H9 (cell line): Measurements from ENCODE around the gene COL23A1. TPM values are rescaled to one million over a fixed set of nuclear protein-coding genes. Genes with fewer than 3 reads are reported as not detected.

Experiments
- DNase-seq: peaks from one replicate; pipeline ENCODE4 v3.0.0-alpha.2; 2017
- H2AFZ ChIP-seq: one replicate; pipeline ENCODE4 v1.6.1; 2013; ENCODE audit warnings: mild to moderate bottlenecking, low read length, control low read depth, moderate library complexity
- H2AK5ac ChIP-seq: 2 replicates; pipeline ENCODE4 v1.6.1; 2013; ENCODE audit warnings: low read length, control low read depth, mixed read lengths; ENCODE audit not compliant: insufficient read length
- H2BK120ac ChIP-seq: one replicate; pipeline ENCODE4 v1.6.1; 2013; ENCODE audit warnings: low read depth, mild to moderate bottlenecking, low read length, control low read depth, inconsistent platforms; ENCODE audit not compliant: poor library complexity, severe bottlenecking
- H2BK12ac ChIP-seq: 2 replicates; pipeline ENCODE4 v1.6.1; 2013; ENCODE audit warnings: low read length, control low read depth, mixed read lengths, low read depth; ENCODE audit not compliant: insufficient read length
- H2BK15ac ChIP-seq: 2 replicates; pipeline ENCODE4 v1.6.1; 2013; ENCODE audit warnings: low read depth, low read length, control low read depth
- H2BK20ac ChIP-seq: one replicate; pipeline ENCODE4 v1.6.1; 2013; ENCODE audit warnings: low read depth, mild to moderate bottlenecking, low read length, control low read depth, inconsistent platforms; ENCODE audit not compliant: poor library complexity, severe bottlenecking
- H2BK5ac ChIP-seq: 2 replicates; pipeline ENCODE4 v1.6.1; 2013; ENCODE audit warnings: low read length, control low read depth, mixed read lengths; ENCODE audit not compliant: insufficient read length
- H3K14ac ChIP-seq: 2 replicates; pipeline ENCODE4 v1.6.1; 2013; ENCODE audit warnings: low read length, control low read depth; ENCODE audit not compliant: insufficient read depth
- H3K18ac ChIP-seq: 2 replicates; pipeline ENCODE4 v1.6.1; 2013; ENCODE audit warnings: low read depth, mild to moderate bottlenecking, mixed read lengths, low read length, control low read depth; ENCODE audit not compliant: insufficient read length
- H3K23ac ChIP-seq: 2 replicates; pipeline ENCODE4 v1.6.1; 2013; ENCODE audit warnings: low read length, control low read depth, mixed read lengths, low read depth; ENCODE audit not compliant: insufficient read length
- H3K23me2 ChIP-seq: 2 replicates; pipeline ENCODE4 v1.6.1; 2013; ENCODE audit warnings: low read depth, mild to moderate bottlenecking, mixed read lengths, low read length, control low read depth; ENCODE audit not compliant: insufficient read length, poor library complexity, severe bottlenecking
- H3K27ac ChIP-seq: 2 replicates; pipeline ENCODE4 v1.5.1; 2013; ENCODE audit warnings: low read length, control low read depth, mixed read lengths, low read depth; ENCODE audit not compliant: insufficient read length
- H3K27me3 ChIP-seq: 2 replicates; pipeline ENCODE4 v1.6.1; 2013; ENCODE audit warnings: low read length, control low read depth, inconsistent platforms; ENCODE audit not compliant: insufficient read depth
- H3K4ac ChIP-seq: 2 replicates; pipeline ENCODE4 v1.6.1; 2013; ENCODE audit warnings: low read depth, mild to moderate bottlenecking, control low read depth, inconsistent platforms, low read length, moderate library complexity
- H3K4me1 ChIP-seq: 2 replicates; pipeline ENCODE4 v1.6.1; 2013; ENCODE audit warnings: low read length, control low read depth, inconsistent platforms; ENCODE audit not compliant: insufficient read depth
- H3K4me2 ChIP-seq: 2 replicates; pipeline ENCODE4 v1.6.1; 2013; ENCODE audit warnings: low read length, control low read depth, mixed read lengths; ENCODE audit not compliant: insufficient read length, insufficient read depth
- H3K56ac ChIP-seq: 2 replicates; pipeline ENCODE4 v1.6.1; 2013; ENCODE audit warnings: low read depth, mild to moderate bottlenecking, mixed read lengths, low read length, control low read depth; ENCODE audit not compliant: insufficient read length
- H3K79me1 ChIP-seq: 2 replicates; pipeline ENCODE4 v1.6.1; 2013; ENCODE audit warnings: low read depth, mild to moderate bottlenecking, moderate library complexity, low read length, control low read depth, inconsistent platforms; ENCODE audit not compliant: insufficient read depth, poor library complexity, severe bottlenecking
- H3K79me2 ChIP-seq: 2 replicates; pipeline ENCODE4 v1.6.1; 2013; ENCODE audit warnings: low read length, control low read depth, inconsistent platforms; ENCODE audit not compliant: insufficient read depth
- H3K9ac ChIP-seq: 2 replicates; pipeline ENCODE4 v1.6.1; 2013; ENCODE audit warnings: low read length, control low read depth, mixed read lengths; ENCODE audit not compliant: insufficient read length; ENCODE audit errors: extremely low read depth
- H3K9me3 ChIP-seq: one replicate; pipeline ENCODE4 v1.6.1; 2013; ENCODE audit warnings: low read depth, low read length, inconsistent platforms; ENCODE audit not compliant: control insufficient read depth
- H3T11ph ChIP-seq: one replicate; pipeline ENCODE4 v1.6.1; 2013; ENCODE audit warnings: mild to moderate bottlenecking, low read length, control low read depth, inconsistent platforms
- H4K20me1 ChIP-seq: one replicate; pipeline ENCODE4 v1.6.1; 2013; ENCODE audit not compliant: control insufficient read depth, insufficient read length, insufficient read depth
- H4K5ac ChIP-seq: 2 replicates; pipeline ENCODE4 v1.6.1; 2013; ENCODE audit warnings: low read depth, mild to moderate bottlenecking, mixed read lengths, low read length, control low read depth; ENCODE audit not compliant: insufficient read length
- H4K8ac ChIP-seq: replicated peaks from 2 replicates; pipeline ENCODE4 v1.6.1; 2013; ENCODE audit warnings: low read length, control low read depth, mixed read lengths, low read depth; ENCODE audit not compliant: insufficient read length
- H4K91ac ChIP-seq: 2 replicates; pipeline ENCODE4 v1.6.1; 2013; ENCODE audit warnings: low read depth, mild to moderate bottlenecking, moderate library complexity, mixed read lengths, low read length, control low read depth; ENCODE audit not compliant: insufficient read length
- H3K27ac Mint-ChIP-seq, 3 experiments: 2 replicates in 2 of 3; 3 replicates in 1 of 3; pipeline ENCODE4 v1.8.0; 2020 to 2021; ENCODE audit warnings: mixed read lengths in 3 of 3, mild to moderate bottlenecking in 1 of 3, moderate library complexity in 1 of 3
- H3K27me3 Mint-ChIP-seq: 2 replicates; pipeline ENCODE4 v1.8.0; 2021; ENCODE audit warnings: low read depth, mild to moderate bottlenecking, moderate library complexity, mixed read lengths
- H3K36me3 Mint-ChIP-seq, 3 experiments: 2 replicates in 2 of 3; 3 replicates in 1 of 3; pipeline ENCODE4 v1.8.0; 2020 to 2021; ENCODE audit warnings: low read depth in 3 of 3, mixed read lengths in 3 of 3; ENCODE audit not compliant: insufficient read depth in 1 of 3
- H3K4me1 Mint-ChIP-seq, 2 experiments: 2 replicates each; pipeline ENCODE4 v1.8.0; 2020; ENCODE audit warnings: mixed read lengths in 2 of 2
- H3K4me3 Mint-ChIP-seq, 2 experiments: 2 replicates in 1 of 2; 3 replicates in 1 of 2; pipeline ENCODE4 v1.8.0; 2020 to 2021; ENCODE audit warnings: mild to moderate bottlenecking in 2 of 2, mixed read lengths in 2 of 2, moderate library complexity in 1 of 2
- H3K9me3 Mint-ChIP-seq, 2 experiments: 2 replicates in 1 of 2; 3 replicates in 1 of 2; pipeline ENCODE4 v1.8.0; 2020; ENCODE audit warnings: mild to moderate bottlenecking in 2 of 2, mixed read lengths in 2 of 2, moderate library complexity in 1 of 2
- total RNA-seq: library from RNA; stranded (reverse); gene quantifications from 2 replicates; pipeline ENCODE4 v1.2.1, GENCODE V29; 2021
- TF ChIP-seq, protein P1 (sequence below): fragments of 200-600 bp; sonication (generic); conservative IDR thresholded peaks from 3 replicates; pipeline ENCODE4 v1.8.0; 2021; ENCODE audit warnings: antibody characterized with exemption, mild to moderate bottlenecking

The COL23A1 gene
- total RNA-seq, 1 experiment from 2014 or later, result 2.6 TPM

DNA sequence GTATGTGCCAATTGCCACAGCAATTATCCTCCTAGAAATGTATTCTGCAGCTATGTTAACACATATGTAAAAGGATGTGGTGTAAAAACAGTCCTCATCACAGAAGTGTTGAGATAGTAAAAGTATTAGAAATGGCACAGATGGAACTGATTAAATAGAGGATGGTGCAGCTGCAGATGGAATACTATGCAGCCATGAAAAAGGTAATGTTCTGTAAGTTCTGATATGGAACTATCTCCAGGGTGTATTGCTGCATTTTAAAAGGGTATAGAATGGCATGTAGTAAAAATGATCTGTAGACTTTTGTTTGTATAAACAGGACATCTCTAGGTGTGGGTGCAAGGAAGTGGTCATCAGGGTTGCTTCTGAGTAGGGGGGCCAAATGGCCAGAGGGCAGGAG, 294.6 kb downstream of the COL23A1 start:
- Histone ChIP-seq H3K4me1 (no peaks in the 10 kb centered on the region), H3K23ac (no peak overlapping the region), H3K18ac (no peak overlapping the region), H3K27ac (no peak overlapping the region), H4K20me1 (no peaks in the 10 kb centered on the region), H2AFZ (no peak overlapping the region), H3K9ac (no peak overlapping the region), H3K14ac (no peak overlapping the region), H3K79me1 (no peaks in the 10 kb centered on the region), H3K9me3 (no peaks in the 10 kb centered on the region), H3K23me2 (peaks cover 3% of the 10 kb centered on the region), H3T11ph (no peak overlapping the region), H3K27me3 (no peaks in the 10 kb centered on the region), H2BK120ac (no peak overlapping the region), H3K56ac (no peak overlapping the region), H2BK20ac (no peak overlapping the region), H2AK5ac (no peak overlapping the region), H4K5ac (no peak overlapping the region), H3K4ac (no peak overlapping the region), H2BK5ac (no peak overlapping the region), H2BK12ac (no peak overlapping the region), H2BK15ac (no peak overlapping the region), H4K8ac (no peak overlapping the region), H3K4me2 (no peak overlapping the region), H3K79me2 (no peaks in the 10 kb centered on the region), H4K91ac (no peak overlapping the region)
- TF ChIP-seq, protein P1, sequence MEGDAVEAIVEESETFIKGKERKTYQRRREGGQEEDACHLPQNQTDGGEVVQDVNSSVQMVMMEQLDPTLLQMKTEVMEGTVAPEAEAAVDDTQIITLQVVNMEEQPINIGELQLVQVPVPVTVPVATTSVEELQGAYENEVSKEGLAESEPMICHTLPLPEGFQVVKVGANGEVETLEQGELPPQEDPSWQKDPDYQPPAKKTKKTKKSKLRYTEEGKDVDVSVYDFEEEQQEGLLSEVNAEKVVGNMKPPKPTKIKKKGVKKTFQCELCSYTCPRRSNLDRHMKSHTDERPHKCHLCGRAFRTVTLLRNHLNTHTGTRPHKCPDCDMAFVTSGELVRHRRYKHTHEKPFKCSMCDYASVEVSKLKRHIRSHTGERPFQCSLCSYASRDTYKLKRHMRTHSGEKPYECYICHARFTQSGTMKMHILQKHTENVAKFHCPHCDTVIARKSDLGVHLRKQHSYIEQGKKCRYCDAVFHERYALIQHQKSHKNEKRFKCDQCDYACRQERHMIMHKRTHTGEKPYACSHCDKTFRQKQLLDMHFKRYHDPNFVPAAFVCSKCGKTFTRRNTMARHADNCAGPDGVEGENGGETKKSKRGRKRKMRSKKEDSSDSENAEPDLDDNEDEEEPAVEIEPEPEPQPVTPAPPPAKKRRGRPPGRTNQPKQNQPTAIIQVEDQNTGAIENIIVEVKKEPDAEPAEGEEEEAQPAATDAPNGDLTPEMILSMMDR, result no peak
- Mint-ChIP-seq H3K4me3 (no peak overlapping the region; a peak in 1 of 5 replicates), H3K27ac (no peak overlapping the region; a peak in 1 of 7 replicates), H3K27me3 (peaks cover 3% of the 10 kb centered on the region), H3K9me3 (peaks cover 3 to 5% of the 10 kb centered on the region in 2 experiments; a peak in 4 of 5 replicates), H3K4me1 (peaks cover 0 to 10% of the 10 kb centered on the region in 2 experiments; a peak in 3 of 4 replicates), H3K36me3 (peaks cover 0 to 2% (median 0%) of the 10 kb centered on the region in 3 experiments; a peak in 3 of 7 replicates)
- no peak for DNase-seq
